HG02642 (cell line): Measurements from ENCODE around the gene DBET.
"Not testable (repeated sequence)": the region's sequence is repeated elsewhere in the genome, so short reads cannot be mapped to it uniquely, and the experiment has no call there.

ENCODE experiments used
- ATAC-seq: cut with Tn5 transposase; IDR thresholded peaks from one replicate; pipeline ENCODE4 v1.9.1; 2021; ENCODE audit warnings: mild to moderate bottlenecking; ENCODE audit not compliant: unreplicated experiment, poor library complexity

DBET gene

GRCh38 chr4:190064342-190064741, at the start of gene DBET:
TSS of gene DBET (plus strand) at chr4:190064502.
- not testable (repeated sequence) for ATAC-seq

- no peak for ATAC-seq
These were observed 49.3 kb upstream of the DBET start for GRCh38 chr4:190014771-190015537.

- no peak for ATAC-seq
These were observed 48.5 kb upstream of the DBET start for GRCh38 chr4:190015538-190016368.

GRCh38 chr4:190016369-190017289, 47.7 kb upstream of the DBET start:
- no peak for ATAC-seq

GRCh38 chr4:190017357-190018200, 46.7 kb upstream of the DBET start:
- ATAC-seq = no peak

- ATAC-seq = no peak
These were observed 45.9 kb upstream of the DBET start for GRCh38 chr4:190018201-190018920.

GRCh38 chr4:190019023-190019858, 45.1 kb upstream of the DBET start:
- no peak for ATAC-seq

- ATAC-seq = not testable (repeated sequence)
These were observed 44.3 kb upstream of the DBET start for GRCh38 chr4:190019859-190020463.

- no peak for ATAC-seq
These were observed 43.2 kb upstream of the DBET start for GRCh38 chr4:190020790-190021717.

GRCh38 chr4:190021973-190022372, 42.3 kb upstream of the DBET start:
- not testable (repeated sequence) for ATAC-seq

GRCh38 chr4:190022614-190023281, 41.6 kb upstream of the DBET start:
- peak; percentile 64 for ATAC-seq

- ATAC-seq = not testable (repeated sequence)
These were observed 37.1 kb upstream of the DBET start, which contains the start of gene FRG2 for GRCh38 chr4:190027156-190027555. TSS of gene FRG2 (minus strand) at chr4:190027256. CDS start at chr4:190027204, 52 bp downstream.

- ATAC-seq = not testable (repeated sequence)
These were observed 33.0 kb upstream of the DBET start for GRCh38 chr4:190031264-190031663.

GRCh38 chr4:190037704-190038388, 26.5 kb upstream of the DBET start:
- ATAC-seq = peak; percentile 48

GRCh38 chr4:190040873-190041272, 23.4 kb upstream of the DBET start:
- not testable (repeated sequence) for ATAC-seq
